T47D (cell line): Measurements from ENCODE around the gene IRX2.

ENCODE experiments used
- DNase-seq, 2 experiments: peaks; one replicate each; pipeline versions ENCODE4 v3.0.0 to v3.0.0-alpha.2; 2011 to 2012; ENCODE audit warnings: low read depth in 1 of 2, low spot score in 1 of 2
- JUND ChIP-seq: IDR thresholded peaks from 2 replicates; pipeline ENCODE4 v1.6.1; 2012; ENCODE audit warnings: low read depth
- in situ Hi-C: cut with HindIII; loops from 2 replicates; pipeline ENCODE4 v1.10.0; 2016; ENCODE audit warnings: low sequenced_read_pairs, low pct_unique_long_range_greater_than_20kb

Gene IRX2

DNA sequence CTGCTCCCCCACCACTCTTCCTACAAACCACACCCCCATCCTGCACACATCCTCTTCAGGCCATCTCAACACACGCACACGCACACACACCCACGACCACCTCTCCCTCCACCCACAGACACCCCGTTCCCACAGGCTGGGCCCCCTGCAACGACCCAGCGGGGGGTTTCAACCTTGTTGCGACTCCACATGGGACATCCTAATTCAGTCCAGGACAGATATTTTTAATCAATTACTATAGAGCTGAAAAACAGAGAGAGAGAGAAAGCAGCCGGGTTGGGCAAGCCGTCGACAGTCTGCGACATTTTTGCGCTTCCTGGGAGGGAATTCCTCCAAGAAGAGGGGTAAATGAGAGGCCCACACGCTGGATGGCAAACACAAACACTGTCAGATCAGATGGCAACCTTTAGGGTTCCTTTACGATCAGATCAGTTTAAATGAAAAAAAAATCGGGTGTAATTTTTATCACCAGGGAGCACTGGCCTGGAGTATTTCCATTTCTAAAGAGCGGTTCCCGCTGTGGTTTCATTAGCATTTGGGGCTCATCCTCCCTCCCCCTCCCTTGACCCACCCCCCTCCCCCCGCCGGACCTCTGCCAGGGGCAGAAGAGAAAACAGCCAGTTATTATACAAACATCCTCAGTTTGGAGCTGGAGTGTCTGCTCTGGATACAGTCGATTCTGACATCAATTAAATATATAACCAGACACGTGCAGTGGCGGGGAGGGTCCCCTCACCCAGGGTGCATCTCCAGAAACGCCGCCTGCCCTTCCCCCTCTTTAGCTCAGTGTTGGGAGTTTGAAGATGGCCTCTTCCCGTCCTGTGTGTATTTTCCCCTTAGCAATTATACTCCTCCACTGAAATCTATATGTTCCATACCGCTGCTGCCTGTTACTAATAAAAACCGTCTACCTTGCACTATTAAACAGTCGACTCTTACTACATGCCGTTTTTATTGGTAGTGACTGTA, 2.3 kb upstream of the IRX2 start:
- in situ Hi-C loops: no loop called here
- DNase-seq: no peak
- no peak for TF ChIP-seq JUND

DNA sequence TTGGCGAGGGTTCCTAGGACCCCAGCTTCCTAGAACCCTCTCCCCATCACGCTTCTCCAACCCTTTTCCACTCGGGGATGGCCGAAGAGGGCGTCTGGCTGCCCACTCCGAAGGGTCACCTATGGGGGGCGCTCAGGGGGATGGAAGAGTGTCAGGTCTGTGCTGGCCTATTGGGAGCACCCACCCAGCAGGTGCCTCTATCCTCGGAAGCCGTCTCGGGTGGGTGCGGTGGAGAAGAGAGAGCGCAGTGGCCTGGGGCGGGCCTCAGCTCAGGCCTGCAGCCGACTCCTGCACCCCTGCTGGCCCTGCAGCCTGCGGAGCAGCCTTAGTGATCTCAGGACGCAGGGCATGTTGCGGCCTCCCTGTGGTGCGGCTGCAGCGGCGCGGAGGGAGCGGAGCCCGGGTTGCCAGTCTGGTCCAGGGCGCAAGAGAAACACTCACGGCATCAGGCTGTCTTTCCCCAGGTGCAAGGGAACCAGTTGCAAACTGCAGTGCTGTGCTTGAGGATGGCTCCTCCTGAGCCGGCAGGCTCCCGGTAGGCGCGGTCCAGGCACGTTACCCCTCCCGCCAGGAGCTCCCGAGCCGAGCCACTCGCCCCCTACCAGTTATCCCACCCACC, 1.5 kb upstream of the IRX2 start:
- in situ Hi-C loops: no loop called here
- DNase-seq: peak; percentile 52 to 55
- TF ChIP-seq JUND: no peak

DNA sequence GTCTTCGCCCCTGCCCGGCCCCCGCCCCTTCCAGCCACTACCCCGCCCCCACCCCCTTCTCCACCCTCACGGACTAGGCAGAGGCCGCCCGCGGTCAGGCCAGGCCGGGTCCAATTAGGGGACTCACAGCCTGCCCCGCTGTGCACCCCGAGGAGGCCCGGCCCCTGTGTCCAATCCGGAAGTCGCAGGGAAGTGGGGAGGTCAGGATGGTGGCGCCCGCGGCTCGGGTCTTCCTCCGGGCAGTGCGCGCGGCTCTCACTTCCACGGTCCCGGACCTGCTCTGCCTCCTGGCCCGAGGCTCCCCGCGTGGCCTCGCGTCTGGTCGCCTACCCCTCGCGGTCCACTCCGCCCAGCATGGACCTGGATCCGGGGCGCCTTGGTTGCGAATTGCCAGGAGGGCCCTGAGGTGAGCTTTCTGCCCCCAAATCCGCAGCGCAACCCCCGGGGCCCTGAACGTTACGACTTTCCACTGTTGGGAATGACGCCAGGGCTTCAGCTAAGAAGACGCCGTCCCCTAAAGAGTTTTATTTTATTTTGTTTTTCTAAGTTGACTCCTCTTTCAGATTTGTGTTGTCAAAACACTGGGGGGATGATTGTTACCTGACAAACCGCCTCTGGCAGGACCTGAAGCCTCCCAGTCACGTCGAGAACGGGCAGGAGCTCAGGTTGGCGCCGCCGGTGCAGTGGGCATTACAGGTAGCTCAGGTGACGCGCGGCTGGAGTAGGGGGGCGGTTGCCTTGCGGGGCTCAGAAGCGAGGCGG, 763 bp upstream of the IRX2 start:
- no peak for TF ChIP-seq JUND
- DNase-seq: peak; percentile 82 to 87
- in situ Hi-C loops: no loop called here

DNA sequence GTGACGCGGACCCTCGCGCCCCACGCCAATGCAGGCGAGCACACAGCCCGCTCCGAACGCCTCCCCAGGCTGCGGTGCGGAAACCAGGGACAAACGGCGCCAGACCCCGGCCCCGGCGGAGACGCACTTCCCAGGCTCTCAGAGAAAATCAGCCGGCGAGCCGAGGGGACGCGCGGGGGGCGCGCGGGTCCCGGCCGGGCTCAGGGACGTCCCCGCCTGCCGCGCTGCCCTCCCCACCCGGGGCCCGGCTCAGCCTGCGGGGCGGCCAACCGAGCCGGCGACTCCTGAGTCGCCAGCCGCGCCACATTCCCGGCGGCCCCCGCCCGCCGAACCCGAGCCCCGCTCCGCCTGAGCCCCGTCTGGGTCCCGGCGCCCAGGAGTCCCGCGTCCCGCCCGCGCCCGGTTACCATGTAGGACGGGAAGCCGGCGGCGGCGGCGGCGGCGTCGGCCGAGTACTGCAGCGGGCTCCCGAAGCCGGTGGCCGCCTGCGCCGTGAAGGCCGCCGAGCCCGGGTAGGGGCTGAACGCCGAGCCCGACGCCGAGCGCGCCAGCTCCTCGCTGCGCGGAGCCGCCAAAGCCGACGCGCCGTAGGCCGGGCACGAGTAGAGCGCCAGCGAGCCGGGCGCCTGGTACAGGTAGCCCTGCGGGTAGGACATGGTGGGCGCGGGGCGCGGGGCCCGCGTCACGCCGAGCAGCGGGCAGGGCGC, 566 bp downstream of the IRX2 start:
- in situ Hi-C loops: no loop called here
- TF ChIP-seq JUND: no peak
- DNase-seq: peak in 1 of 2 experiments; percentile 58

DNA sequence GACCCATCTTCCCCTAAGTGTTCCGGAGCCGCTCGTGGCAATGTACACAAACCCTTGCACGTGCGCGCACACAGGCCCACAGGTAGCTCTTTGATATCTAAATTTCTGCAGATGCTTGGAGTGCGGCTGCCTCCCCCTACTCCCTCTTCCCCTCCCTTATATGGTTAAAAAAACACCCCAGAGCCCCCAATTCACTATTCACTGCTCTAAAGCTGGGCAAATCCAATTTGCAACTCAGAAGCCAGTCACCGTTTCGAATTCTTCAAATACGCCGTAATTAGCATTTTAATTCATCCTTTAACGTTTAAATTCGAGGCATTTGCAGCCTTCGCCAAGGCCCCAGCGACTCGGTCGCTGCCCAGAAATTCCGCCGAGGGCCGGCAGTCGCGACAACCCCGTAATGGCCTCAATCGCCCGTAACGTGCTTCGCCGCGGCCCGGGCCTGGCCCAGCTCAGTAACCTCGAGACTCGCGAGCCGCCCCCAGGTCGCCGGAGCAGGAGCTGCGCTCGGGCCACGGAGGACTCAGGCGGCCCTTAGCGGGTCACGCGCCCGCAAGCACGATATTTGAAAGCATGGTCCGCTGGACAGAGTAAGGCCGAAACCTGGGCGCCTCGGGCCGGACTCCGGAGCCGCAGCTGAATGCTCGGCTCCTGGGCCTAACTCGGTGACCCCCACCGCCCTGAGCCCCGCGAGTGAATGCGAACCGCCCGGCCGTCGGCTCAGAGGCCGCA, 1.3 kb downstream of the IRX2 start:
- peak; percentile 36 to 56 for DNase-seq
- in situ Hi-C loops: no loop called here

DNA sequence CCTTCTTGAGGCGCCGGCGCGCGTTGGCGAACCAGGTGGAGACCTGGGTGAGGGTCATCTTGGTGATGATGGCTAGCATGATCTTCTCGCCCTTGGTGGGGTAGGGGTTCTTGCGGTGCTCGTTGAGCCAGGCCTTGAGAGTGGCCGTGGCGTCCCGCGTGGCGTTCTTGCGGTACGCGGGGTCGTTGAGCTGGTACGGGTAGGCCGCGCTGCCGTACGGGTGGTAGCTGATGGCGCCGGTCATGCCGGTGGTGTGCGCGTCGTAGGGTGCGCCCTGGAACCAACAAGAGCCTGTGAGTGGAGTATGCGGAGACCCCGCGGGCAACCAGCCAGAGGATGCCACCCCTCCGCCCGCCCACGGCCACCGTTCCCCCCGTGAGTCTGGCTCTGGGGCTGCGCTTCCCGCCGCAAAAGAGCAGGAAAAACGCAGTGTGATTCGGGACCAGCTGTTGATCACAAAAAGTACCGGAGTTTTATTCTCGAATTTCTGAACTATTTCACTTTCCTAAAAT, 1.9 kb downstream of the IRX2 start:
- no peak for DNase-seq
- no peak for TF ChIP-seq JUND
- in situ Hi-C loops: no loop called here

More for the DNA sequence above, 1.3 kb downstream of the IRX2 start:
- TF ChIP-seq JUND: no peak

DNA sequence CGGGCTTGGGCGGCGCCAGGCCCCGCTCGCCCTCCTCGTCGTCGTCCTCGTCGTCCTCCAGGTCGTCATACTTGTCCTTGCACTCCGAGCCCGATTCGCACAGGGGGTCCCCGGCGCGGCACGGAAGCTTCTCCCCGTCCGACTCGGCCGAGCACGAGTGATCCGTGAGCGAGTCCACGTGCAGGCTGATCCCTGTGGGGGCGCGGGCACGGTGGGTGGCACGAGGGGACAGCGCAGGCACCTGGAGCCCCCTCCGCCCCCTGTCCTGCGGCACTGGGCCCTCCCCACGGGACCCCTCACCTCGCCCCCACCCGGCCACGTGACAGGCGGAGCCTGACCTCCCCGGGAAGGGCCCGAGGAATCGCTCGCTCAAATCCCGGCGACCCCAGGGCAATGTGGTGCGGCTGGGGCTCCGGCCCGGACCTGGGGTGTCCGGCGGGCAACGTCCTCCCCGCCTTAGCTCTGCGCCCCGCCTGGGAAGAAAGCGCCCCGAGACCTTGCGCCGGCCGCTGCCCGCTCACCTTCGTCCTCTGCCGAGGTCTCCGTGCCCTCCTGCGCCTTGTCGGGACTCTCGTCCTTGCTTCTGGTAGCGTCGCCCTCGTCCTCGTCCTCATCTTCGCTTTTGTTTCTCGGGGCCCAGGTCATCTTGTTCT, 2.5 kb downstream of the IRX2 start:
- DNase-seq: no peak
- in situ Hi-C loops: no loop called here

DNA sequence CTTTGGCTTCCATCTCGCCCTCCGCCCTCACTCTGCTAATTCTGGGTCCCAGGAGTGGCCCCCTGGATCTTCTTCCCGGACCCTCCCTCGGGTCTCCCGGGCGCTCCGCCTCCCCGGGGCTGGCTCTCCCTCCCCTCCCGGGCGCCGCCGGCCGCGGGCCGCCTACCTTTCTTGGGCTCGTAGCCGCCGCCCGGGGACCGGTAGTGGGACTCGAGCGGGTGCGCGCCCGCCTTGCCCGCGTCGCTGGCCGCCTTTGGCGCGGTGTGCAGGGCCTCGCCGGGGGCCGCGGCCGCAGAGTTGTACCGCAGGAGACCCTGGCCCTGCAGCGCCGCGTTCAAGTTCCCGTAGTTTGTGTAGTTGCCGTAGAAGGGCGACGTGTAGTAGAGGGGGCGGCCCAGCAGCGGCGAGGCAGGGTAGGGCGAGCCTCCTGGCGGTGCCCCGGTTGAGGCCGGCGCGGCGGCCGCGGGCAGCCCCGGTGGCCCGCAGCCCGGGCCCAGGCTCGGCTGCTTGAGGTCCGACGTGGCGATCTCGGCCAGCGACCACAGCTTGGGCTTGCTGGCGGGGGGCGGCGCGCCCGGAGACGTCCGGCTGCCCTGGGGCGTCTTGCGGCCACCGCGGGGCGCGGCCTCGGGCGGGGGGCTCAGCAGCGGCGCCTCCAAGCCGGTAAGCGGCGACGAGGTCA, 3.2 kb downstream of the IRX2 start:
- no peak for TF ChIP-seq JUND
- in situ Hi-C loops: no loop called here

More for the DNA sequence above, 2.5 kb downstream of the IRX2 start:
- TF ChIP-seq JUND: no peak

DNA sequence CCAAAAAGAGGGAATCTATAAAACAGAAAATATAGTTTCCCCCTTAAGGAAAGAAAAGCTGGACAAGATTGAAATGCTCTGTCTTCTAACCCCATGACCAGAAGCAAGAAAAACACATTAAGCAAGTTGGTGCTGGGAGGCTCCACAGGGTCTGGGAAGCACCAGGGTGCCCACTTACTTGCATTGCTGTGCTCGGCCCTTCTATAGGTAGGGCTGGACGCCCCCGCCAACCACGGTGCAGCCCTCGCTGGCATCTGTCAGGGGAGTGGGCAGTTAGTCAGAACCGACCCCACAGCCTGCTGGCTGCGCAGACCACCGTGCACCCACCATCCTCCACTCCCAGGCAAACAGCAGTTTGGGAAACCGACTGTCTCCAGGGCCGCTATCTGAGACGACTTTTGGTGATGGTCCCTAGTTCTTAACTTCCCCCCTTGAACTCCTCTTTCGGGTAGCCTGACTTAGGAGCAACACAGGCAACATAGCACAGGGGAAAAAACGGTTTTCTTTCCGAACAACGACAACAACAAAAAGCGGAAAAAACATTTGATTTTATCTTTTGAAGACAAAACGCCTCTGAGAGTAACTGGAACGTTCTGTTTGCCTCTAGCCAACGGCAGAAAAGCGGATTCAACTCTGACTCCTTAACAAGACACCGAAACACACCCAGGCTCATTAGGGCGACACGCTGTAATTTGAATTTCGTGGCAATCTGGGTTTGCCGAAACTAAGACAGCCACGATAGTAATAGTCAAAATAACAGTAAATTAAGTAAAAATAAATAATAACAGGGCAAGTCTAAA, 3.9 kb downstream of the IRX2 start:
- no peak for DNase-seq
- in situ Hi-C loops: no loop called here
- TF ChIP-seq JUND: no peak

More for the DNA sequence above, 3.2 kb downstream of the IRX2 start:
- DNase-seq: no peak

DNA sequence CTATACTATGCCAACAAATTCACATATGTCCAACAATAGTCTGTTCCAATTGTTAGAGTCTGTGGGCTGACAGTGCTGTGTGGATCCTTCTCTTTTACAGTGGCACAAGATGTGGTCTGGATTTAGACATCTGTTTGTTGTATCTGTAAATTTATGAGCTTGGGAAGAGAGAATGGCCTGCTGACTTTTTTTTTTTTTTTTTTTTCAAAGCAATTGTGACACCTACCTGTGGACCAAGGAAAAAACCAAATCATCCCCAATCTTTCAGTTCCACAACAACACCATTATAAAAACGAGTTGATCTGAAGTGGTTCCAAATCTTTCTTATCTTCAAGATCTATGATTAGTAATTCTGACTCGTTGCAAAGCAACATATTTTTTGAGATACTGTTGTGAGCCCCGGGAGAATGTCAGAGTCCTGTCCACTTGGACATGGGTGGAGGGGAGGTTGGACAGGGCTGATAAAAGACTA, 4.9 kb downstream of the IRX2 start:
- DNase-seq: peak in 1 of 2 experiments; percentile 41
- in situ Hi-C loops: no loop called here
- TF ChIP-seq JUND: no peak
